ENCODE results near the gene HLCS. TPM values are rescaled to one million over a fixed set of nuclear protein-coding genes. Genes with fewer than 3 reads are reported as not detected.

HLCS gene
- total and polyA plus RNA-seq, 2 of the 4 experiments (the other 2 are of a cell fraction): 10.6 to 21.0 TPM

DNA sequence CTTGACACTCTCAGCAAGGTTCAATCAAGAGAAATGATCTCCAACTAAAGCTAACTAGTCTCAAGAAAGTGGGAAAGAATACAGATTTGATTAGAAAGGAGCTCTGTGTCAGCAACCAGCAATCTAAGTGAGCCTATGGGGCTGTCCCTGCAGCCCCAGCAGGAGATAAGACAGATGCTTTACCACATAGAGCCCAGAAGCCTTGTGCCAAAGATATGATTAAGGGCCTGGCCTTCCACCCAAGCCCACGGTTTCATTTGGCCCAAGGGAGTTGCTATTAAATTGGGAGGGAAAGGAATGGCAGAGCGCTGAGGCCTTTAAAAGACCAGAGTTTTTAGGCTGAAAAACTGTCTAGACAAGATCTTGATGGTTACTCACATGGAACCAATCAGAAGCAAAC is 74.8 kb downstream of the HLCS start:
- H2BK15ac ChIP-seq (ENCODE audit: low read depth, low read length): no peak overlapping the region
- H3K14ac ChIP-seq (replicated peaks; ENCODE audit: low read depth, low read length): no peak overlapping the region
- H3K27ac ChIP-seq (ENCODE audit: insufficient read depth, low read length): no peak overlapping the region
- TF ChIP-seq, protein P1, sequence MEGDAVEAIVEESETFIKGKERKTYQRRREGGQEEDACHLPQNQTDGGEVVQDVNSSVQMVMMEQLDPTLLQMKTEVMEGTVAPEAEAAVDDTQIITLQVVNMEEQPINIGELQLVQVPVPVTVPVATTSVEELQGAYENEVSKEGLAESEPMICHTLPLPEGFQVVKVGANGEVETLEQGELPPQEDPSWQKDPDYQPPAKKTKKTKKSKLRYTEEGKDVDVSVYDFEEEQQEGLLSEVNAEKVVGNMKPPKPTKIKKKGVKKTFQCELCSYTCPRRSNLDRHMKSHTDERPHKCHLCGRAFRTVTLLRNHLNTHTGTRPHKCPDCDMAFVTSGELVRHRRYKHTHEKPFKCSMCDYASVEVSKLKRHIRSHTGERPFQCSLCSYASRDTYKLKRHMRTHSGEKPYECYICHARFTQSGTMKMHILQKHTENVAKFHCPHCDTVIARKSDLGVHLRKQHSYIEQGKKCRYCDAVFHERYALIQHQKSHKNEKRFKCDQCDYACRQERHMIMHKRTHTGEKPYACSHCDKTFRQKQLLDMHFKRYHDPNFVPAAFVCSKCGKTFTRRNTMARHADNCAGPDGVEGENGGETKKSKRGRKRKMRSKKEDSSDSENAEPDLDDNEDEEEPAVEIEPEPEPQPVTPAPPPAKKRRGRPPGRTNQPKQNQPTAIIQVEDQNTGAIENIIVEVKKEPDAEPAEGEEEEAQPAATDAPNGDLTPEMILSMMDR (conservative IDR thresholded peaks at IDR 0.05; ENCODE audit: low read depth, low read length): no peak
- TF ChIP-seq RFX5 (IDR thresholded peaks at IDR 0.05; ENCODE audit: low read depth, low read length): no peak
- TF ChIP-seq MAFK (IDR thresholded peaks at IDR 0.05; ENCODE audit: low read depth, low read length): no peak
- TF ChIP-seq RAD21 (IDR thresholded peaks at IDR 0.05; ENCODE audit: low read length): no peak
- TF ChIP-seq, protein P2, sequence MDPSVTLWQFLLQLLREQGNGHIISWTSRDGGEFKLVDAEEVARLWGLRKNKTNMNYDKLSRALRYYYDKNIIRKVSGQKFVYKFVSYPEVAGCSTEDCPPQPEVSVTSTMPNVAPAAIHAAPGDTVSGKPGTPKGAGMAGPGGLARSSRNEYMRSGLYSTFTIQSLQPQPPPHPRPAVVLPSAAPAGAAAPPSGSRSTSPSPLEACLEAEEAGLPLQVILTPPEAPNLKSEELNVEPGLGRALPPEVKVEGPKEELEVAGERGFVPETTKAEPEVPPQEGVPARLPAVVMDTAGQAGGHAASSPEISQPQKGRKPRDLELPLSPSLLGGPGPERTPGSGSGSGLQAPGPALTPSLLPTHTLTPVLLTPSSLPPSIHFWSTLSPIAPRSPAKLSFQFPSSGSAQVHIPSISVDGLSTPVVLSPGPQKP (IDR thresholded peaks at IDR 0.05; ENCODE audit: borderline replicate concordance, low read depth, low read length): no peak
- TF ChIP-seq MXI1 (IDR thresholded peaks at IDR 0.05; ENCODE audit: borderline replicate concordance, low read depth, low read length): no peak
- no peak for TF ChIP-seq POLR2A (IDR thresholded peaks at IDR 0.05; ENCODE audit: low read depth, low read length)
- TF ChIP-seq RCOR1 (IDR thresholded peaks at IDR 0.05; ENCODE audit: insufficient replicate concordance, low read length): no peak
- no peak for TF ChIP-seq CHD1 (IDR thresholded peaks at IDR 0.05; ENCODE audit: low read depth, low read length)
- no peak for TF ChIP-seq NFE2L2 (IDR thresholded peaks at IDR 0.05; ENCODE audit: low read depth, low read length)
- TF ChIP-seq SMC3 (IDR thresholded peaks at IDR 0.05; ENCODE audit: low read depth, low read length): no peak
- ChIA-PET POLR2A (ENCODE audit: unreplicated experiment) (no interaction called here), CTCF (no interaction called here)
- H2BK20ac ChIP-seq (ENCODE audit: low read depth, low read length): no peak overlapping the region
- no peak overlapping the region for H4K5ac ChIP-seq (ENCODE audit: low read depth, low read length)
- no peaks in the 10 kb centered on the region; the same call in 1 of the 2 replicates for H3K4me1 ChIP-seq (ENCODE audit: control insufficient read depth, insufficient read depth, low read length)
- ATAC-seq (ENCODE audit: low read depth): no peak
- no peak overlapping the region for H2BK5ac ChIP-seq (ENCODE audit: low read depth, low read length, poor library complexity, severe bottlenecking)
- H3K79me1 ChIP-seq (ENCODE audit: low read depth in 1 of 2, low read length in 2 of 2): peaks cover 0 to 9% of the 10 kb centered on the region in 2 experiments; a peak in 2 of 4 replicates
- H4K20me1 ChIP-seq (ENCODE audit: insufficient read depth, low read length): no peaks in the 10 kb centered on the region
- no peak overlapping the region for H4K91ac ChIP-seq (ENCODE audit: insufficient read depth, low read depth, low read length)
- H3K27me3 ChIP-seq (ENCODE audit: control insufficient read depth, insufficient read depth, low read length): no peaks in the 10 kb centered on the region
- no peak overlapping the region for H3K23ac ChIP-seq (ENCODE audit: low read depth, low read length)
- no peak overlapping the region for H4K8ac ChIP-seq (ENCODE audit: low read depth in 2 of 2, low read length in 2 of 2)
- H3K9me1 ChIP-seq (ENCODE audit: insufficient read depth, low read length): 0 out of 2 replicates have a peak, but pooled peaks cover 3% of the 10 kb centered on the region
- H3K56ac ChIP-seq (ENCODE audit: extremely low read depth, insufficient read depth, low read length): no peak overlapping the region
- H3K4me3 ChIP-seq (ENCODE audit: insufficient read depth, low read depth, low read length): no peak overlapping the region
- in situ Hi-C loops (cut with MboI; ENCODE audit: low sequenced_read_pairs) (no loop called here), intact Hi-C loops (cut with micrococcal nuclease) (no loop called here), dilution Hi-C loops (cut with HindIII; ENCODE audit: low sequenced_read_pairs, unreplicated experiment) (no loop called here)
- H2AK9ac ChIP-seq (replicated peaks; ENCODE audit: low read depth, low read length, poor library complexity): no peak overlapping the region
- H3K4me2 ChIP-seq (ENCODE audit: low read depth, low read length): no peak overlapping the region
- H3K9ac ChIP-seq (ENCODE audit: low read depth, low read length): no peak overlapping the region
- H3K4ac ChIP-seq (ENCODE audit: low read depth, low read length): no peak overlapping the region
- H2BK120ac ChIP-seq (ENCODE audit: low read depth, low read length): no peak overlapping the region
- DNase-seq: no peak
- no peak overlapping the region for H2AFZ ChIP-seq (replicated peaks; ENCODE audit: low read length, poor library complexity)
- no CpG with 5 or more reads among the region's 2 CpGs for whole genome bisulfite sequencing, 2 experiments (ENCODE audit: extremely low coverage in 2 of 2, insufficient read length in 1 of 2)
- no peaks in the 10 kb centered on the region for H3K9me3 ChIP-seq (ENCODE audit: control insufficient read depth, insufficient read depth, low read length)
- H2AK5ac ChIP-seq (ENCODE audit: low read depth, low read length): no peak overlapping the region
- H3K18ac ChIP-seq (ENCODE audit: low read depth, low read length): no peak overlapping the region
- H3K36me3 ChIP-seq (ENCODE audit: control insufficient read depth, insufficient read depth, low read length): peaks cover 6% of the 10 kb centered on the region; the same call in 1 of the 2 replicates
- BruUV-seq (replicated peaks): no TSS peak

All from IMR-90 (cell line).